ENCODE data around the gene RCBTB1.

Gene RCBTB1

DNA sequence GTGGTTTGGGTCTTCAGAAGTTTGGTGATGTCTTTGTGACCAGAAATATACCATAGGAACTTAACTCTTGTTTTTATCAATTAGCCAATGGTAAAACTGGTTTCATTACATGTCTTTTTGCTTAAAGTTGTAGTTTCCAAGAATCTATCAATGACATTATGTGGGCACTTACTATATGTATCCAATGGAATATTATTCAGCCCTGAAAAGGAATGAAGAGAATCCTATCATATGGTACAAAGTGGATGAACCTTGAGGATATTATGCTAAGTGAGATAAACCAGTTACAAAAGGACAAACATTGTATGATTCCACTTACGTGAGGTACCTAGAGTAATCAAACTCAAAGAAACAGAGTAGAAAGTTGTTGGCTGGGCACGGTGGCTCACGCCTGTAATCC, 26.4 kb downstream of the RCBTB1 start:
- DNase-seq (ENCODE audit: low read depth in 2 of 2), result no peak

DNA sequence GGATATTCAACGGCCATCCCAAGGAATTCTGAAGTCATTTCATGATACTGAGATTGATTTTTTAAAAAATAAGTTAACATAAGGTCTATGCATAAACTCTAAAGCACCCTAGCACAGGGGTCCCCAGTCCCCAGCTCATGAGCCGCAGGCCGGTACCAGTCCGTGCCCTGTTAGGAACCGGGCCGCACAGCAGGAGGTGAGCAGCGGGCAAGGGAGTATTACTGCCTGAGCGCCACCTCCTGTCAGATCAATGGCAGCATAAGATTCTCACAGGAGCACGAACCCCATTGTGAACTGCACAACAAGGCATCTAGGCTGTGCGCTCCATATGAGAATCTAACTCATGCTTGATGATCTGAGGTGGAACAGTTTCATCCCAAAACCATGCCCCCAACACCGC, 31.0 kb downstream of the RCBTB1 start:
- DNase-seq (ENCODE audit: low read depth in 2 of 2), result no peak

DNA sequence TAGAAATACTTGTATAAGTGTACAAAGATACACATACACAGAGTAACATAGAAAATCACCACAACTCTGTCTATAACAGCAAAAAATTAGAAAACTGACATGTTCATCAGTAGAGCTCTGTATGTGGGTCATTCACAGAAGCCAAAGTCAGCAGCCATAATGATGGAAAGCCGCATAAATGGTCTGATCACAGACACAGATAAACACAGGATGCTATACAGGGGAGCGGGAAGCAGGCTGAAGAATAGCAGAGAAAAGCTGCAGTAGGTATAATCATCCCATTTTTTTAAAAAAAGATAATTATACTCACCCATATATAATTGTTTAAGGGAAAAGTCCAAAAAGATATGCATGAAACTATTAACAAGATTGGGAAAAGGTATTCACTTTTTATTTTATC, 31.5 kb downstream of the RCBTB1 start:
- no peak for DNase-seq (ENCODE audit: low read depth in 2 of 2)

DNA sequence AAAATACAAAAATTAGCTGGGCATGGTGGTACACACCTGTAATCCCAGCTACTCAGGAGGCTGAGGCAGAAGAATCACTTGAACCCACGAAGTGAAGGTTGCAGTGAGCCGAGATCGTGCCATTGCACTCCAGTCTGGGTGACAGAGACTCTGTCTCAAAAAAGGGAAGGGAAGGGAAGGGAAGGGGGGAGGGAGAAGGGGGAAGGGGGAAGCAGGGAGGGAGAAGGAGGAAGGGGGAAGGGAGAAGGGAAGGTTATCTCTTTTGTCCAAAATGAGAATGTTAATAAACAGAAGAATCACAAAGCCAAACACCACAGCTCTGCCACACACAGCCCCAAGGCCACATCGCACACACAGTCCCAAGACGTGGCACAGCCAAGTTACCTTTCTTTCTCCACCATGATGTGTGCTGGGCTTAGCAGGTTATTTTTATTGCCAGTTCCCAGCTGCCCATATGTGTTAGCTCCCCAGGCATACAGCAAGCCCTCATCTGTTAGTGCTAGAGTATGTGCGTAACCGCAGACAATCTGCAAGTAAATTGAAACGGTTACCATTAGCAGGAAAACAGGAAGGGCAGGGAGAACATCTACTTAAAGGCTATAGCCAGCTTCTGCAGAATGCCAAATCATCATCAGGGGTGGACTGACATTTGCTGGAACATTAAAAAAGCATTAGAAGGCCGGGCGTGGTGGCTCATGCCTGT, 34.3 kb downstream of the RCBTB1 start:
- DNase-seq (ENCODE audit: low read depth in 2 of 2), result no peak

DNA sequence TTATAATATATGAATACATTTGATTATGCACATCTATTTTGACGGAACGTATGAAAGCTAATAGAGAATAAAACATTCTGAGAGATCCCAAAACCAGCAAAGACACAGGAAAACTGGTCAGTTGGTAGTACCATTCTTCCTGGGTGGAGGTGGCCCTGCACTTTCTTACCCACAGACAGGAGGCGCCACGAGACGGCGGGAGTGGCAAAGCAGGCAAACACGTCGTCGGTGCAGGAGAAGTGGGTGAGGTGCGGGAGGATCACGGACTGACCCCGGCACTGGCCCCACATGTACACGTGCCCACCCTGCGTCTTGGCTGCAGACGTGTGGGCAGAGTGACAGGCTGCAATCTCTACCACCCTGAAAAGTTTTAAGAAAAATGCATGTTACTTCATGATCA, 36.1 kb downstream of the RCBTB1 start:
- no peak for DNase-seq (ENCODE audit: low read depth in 2 of 2)

DNA sequence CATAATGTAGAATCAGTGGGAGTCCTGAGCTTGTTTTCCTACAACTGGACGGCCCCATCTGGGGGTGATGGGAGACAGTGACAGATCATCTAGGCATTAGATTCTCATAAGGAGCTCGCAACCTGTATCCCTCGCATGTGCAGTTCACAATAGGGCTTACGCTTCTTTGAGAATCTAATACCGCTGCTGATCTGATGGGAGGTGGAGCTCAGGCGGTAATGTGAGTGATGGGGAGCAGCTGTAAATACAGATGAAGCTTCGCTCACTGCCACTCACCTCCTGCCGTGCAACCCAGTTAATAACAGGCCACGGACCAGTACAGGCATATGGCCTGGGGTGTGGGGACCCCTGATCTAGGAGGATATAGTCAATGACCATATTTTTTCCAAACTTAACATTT, 38.8 kb downstream of the RCBTB1 start:
- DNase-seq (ENCODE audit: low read depth in 2 of 2), result no peak

DNA sequence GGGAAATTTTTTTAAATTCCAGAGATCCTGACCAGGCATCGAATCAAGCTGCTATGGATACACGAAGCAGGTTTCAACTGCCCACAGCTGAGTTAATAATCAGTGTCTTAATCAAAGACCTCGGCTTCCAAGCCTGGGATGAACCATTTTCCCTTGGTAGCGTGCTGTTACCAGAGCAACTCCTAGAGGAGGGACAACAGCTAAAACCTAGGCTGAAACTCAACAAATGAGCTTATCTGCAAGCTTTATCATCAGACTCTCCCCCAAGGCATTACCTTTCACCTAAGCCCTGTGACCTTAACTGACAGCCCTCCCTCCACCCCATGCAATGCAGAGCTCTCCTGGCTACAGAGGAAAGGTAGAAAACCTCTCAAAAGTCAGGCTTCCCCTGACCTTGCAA, 39.7 kb downstream of the RCBTB1 start:
- DNase-seq (ENCODE audit: low read depth in 2 of 2), result no peak

DNA sequence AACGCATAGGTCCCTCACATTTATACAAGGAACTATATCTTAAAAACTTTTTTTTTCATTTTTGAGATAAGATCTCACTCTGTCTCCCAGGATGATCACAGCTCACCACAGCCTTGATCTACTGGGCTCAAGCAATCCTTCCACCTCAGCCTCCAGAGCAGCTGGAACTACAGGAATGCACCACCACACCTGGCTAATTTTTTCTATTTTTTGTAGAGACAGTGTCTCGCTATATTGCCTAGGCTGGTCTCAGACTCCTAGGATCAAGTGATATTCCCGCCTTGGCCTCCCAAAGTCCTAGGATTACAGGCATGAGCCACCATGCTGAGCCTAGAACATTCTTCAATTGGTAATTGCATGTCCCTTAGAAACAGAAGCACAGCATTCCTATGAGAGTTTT, 41.7 kb downstream of the RCBTB1 start:
- no peak for DNase-seq (ENCODE audit: low read depth in 2 of 2)

DNA sequence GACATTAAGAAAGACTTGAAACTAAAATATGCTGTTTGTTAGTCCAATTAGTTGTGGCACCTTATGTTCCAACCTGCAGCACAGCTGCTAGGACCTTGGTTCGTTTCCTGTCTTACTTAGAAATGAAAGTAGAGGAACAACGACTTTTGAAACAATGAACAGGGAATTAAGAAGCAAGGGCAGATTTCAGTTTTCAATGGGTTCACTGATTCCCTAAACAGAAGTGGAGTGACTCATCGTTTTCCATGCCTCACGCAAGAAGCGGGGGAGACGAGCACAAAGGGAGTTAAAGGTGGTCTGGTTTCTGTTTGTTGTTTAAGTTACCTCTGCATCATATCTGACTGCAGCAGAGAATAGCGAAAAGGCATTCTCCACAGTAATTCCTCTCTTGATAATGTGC, 44.8 kb downstream of the RCBTB1 start:
- DNase-seq (ENCODE audit: low read depth in 2 of 2), result no peak

DNA sequence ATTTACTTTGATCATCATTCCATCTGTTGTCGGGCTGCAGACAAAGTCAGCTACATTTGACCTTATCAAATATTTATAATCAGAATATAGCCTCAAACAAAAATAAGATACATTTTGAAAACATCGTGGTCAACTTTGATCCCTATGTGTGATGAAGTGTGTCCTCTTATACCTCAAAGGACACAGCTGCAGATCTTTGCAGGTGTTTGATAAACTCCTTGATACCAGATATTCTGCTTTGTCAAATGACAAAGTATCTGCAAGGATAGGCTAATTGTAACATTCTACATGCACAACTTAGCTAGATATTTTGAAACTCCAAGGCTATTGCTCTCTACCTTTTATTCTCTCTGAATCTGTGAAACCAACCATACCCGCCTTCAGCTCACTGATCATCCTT, 45.6 kb downstream of the RCBTB1 start:
- DNase-seq (ENCODE audit: low read depth in 2 of 2), result no peak

DNA sequence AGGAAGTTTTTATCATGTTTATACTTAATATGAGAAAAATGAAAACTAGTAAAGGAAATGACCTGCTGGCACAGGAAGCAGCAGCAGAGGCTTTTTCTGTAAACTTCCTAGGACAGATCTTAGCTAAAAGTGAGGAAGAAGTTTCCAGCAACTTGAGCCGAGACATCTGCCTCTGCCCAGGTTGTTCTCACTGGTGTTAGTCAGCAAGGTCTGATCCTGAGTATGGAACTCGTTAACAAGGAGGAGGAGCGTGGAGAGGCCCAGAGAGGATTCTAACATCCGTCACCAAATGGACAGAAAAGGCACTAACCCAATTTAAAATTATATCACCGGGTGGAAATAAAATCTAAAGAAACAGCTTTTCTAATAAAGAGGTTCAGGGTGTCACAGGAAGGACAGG, 46.0 kb downstream of the RCBTB1 start:
- no peak for DNase-seq (ENCODE audit: low read depth in 2 of 2)

DNA sequence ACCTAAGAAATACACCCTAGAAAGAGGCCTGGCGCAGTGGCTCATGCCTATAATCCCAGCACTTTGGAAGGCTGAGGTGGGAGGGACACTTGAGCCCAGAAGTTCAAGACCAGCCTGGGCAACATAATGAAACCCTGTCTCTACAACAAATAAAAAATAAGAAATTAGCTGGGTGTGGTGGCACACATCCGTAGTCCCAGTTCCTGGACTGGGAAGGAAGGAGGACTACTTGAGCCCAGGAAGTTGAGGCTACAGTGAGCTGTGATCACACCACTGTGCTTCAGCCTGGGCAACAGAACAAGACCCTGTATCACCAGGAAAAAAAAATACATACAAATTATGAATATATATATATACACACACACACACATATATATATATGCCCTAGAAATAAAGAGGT, 47.0 kb downstream of the RCBTB1 start:
- no peak for DNase-seq (ENCODE audit: low read depth in 2 of 2)

DNA sequence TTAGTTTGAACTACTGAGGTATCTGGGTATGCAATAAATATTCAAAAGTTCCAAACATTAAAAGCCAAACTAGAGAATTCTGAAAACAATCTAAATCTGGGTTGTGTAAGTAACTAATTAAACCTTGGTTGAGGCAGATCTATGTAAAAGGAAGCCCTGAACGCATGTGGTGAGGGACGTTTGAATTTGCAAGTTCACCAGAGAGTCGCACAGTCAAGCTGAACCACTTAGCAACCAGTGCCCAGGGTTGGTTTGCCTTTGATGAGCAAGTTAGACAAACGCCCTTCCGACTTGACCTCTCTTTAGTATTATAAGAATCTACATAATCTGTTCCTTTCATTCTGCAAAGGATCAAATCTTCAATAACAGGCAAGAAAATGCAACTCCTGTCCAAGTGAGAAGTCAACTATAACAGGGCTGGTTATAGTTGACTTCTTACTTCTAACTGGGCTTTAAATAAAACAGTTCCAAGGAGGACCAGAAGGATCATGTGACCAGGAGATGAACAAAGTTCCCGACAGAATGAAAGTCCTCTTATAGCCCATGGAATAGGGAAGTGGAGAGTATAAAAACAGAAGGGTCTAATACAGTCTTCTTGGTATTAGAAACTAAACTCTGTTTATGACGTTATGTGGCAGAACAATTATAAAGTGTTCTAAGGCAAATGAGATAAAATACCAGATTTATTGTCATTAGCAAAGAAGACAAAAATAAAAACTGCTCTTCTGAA, 49.0 kb downstream of the RCBTB1 start:
- DNase-seq (ENCODE audit: low read depth in 2 of 2), result no peak

DNA sequence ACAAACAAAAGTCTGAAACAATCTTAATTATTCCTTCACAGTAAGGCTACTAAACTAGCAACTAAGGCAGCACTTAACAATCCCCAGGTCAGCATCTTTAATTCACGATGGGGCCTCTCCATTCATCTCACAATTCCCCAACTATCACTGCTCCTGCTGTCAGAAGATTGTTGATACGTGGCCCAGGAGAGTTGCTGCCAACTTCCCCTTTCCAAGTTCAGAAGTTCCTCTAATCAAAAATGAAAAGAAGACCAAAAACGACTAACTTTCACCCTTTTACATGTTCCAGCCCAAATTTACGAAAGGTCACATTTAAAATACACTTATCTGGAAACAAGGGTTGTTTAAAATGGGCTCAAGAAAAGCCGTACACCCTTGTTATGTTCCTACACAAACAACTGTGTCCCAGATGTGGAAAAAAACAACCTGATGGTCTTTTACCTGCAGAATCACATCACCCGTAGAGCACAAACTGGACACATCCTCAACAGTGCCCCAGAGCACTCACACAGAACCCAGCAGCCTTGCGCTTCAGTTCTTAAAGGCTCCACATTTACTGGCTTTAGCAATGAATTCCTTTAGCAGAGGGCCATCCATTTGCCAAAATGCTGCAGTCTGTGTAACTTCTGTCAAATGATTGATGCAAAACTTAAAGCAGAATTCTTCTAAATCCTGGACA, 51.6 kb downstream of the RCBTB1 start:
- no peak for DNase-seq (ENCODE audit: low read depth in 2 of 2)

DNA sequence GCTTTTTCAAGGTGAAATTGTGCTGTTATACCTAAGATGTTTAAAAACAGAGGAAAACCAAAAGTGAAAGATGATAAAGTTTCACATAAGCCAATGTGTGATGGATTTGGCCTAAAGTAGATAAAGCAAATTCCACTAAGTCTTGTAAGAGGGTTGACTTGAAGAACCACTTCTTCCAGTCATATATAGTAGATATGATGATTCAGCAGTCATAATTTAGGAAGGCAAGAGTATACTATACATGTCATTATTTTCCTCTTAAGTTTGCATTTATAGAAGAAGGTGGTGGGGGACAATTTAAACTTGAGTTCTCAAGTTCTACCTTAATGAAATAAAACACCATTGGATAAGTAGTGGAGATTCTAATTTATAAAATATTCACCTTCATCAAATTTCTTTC, 52.3 kb downstream of the RCBTB1 start:
- no peak for DNase-seq (ENCODE audit: low read depth in 2 of 2)

DNA sequence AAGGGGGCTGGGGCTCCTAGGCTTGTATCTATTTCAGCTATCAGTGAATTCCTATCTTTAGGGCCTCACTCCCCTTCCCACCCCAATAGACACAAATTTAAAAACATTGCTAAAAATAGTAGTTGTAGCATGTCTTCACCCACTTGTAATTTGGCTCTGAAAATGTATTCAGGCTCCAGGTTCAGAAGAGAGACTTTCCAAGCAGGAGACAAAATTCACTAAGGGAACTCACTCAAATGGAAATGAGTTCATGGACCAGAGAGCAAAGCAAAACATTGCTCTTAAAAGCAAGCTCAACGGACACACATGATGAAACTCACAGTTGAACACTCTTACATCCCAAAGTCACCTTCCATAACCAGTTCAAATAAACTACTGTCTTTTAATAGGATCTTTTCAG, 52.8 kb downstream of the RCBTB1 start:
- no peak for DNase-seq (ENCODE audit: low read depth in 2 of 2)

DNA sequence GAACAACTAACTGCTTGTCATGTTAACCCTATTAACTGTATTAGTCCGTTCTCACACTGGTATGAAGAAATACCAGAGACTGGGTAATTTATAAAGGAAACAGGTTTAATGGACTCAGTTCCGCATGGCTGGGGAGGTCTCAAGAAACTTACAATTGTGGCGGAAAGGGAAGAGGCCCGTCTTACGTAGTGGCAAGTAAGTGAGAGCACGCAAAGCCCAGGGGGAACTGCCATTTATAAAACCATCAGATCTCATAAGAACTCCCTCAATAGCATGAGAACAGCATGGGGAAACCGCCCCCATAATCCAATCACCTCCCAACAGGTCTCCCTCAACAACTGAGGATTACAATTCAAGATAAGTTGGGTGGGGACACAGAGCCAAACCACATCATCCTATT, 54.9 kb downstream of the RCBTB1 start:
- no peak for DNase-seq (ENCODE audit: low read depth in 2 of 2)

DNA sequence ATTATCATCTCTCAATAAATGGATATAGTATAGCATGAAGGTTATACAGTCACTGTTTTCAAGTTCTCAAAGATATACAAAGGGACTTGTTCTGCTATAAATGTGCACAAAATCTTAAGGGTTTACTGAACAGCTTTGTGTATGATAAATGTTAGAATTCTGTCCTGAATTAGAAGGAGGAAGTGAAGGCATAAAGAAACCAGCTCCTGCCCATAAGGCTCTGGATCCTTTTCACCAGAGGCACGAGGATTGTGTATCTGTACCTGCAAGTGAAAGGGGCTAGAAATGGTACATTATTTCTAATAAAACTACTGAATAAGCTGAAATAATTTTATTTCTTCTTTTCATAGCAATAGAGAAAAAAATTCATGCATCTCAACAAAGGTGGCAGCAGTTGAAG, 57.2 kb downstream of the RCBTB1 start:
- DNase-seq (ENCODE audit: low read depth in 2 of 2), result no peak

DNA sequence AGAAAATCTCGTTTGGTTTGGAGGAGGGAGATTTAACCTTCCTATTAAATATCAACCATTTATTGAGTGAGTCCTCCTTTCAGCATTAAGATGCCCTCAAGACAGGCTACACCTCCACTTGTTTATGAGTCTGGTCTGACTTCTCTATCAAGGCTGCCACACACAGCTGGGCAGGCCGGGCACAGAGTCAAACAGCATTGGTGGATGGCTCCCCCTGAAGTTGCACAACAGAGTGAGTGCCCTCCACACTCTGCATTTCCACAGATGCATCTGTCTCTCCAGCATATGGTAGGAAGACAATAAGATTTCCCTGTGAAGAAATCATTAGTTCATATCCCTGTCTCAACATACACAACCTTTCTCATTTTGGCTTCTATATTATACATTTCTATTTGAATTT, 58.2 kb downstream of the RCBTB1 start:
- DNase-seq (ENCODE audit: low read depth in 2 of 2), result no peak

DNA sequence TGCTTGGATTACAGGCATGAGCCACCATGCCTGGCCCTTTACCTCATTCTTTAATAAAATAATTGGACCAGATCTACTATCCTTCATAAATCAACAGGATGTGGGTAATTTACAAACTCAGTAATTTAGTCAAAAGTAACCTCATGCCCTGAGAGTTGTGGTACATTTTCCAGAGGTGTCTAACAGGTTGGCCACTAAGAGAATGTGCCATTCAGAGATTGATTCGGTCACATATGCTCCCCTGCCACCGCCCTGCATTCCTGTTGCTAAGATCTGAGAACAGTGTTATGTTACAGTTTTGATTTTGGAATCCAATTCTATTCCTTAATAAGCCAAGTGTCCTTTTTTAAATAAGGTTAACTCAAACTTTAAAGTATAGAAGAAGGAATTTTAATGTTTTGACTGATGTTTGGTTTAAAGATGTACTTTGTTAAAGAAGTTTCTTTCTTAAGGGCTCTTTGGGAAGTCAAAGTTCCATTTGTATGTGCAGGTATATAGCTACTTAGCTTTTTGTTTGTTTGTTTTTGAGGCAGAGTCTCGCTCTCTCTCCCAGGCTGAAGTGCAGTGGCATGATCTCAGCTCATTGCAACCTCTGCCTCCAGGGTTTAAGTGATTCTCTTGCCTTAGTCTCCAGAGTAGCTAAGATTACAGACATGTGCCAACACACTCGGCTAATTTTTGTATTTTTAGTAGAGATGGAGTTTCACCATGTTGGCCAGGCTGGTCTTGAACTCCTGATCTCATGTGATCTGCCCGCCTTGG, 60.4 kb downstream of the RCBTB1 start:
- DNase-seq (ENCODE audit: low read depth in 2 of 2), result no peak

DNA sequence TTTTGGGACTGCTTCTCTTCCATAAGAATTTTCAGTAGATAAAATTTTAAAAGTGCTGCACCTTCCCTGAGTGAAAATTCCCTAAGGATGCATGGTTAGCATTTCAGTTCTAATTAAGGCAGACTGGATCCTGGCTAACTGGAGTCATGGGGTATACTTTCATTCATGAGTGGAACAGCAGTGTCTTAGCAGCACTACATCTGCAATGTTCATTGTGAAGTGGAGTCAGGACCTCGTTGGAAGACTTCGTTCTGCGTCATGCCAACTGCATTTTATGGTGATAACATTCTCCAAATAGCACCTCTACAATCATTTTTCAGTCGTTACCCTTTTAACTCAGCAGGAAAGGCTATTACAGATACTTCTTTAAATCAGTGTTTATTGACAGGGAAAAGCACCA, 64.1 kb downstream of the RCBTB1 start:
- DNase-seq (ENCODE audit: low read depth in 2 of 2), result no peak

DNA sequence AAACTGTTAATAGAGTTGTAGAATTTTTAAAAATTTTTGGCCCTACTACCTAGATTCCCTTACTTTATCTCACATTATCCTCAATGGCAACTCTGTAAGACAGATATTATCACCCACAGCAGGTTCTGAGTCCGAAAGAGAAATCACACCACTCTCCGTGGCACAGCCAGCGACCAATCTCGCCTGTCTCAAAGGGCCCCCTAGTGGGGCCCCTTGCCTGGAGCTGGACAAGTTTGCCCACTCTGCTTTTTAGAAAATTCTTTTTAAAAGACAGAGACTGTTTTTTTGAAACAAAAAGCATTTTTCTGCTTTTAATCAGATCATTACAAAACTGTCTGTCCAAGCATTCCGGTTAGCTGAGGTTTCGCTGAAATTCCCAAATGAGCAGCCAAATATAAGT, 67.9 kb downstream of the RCBTB1 start:
- no peak for DNase-seq (ENCODE audit: low read depth in 2 of 2)

DNA sequence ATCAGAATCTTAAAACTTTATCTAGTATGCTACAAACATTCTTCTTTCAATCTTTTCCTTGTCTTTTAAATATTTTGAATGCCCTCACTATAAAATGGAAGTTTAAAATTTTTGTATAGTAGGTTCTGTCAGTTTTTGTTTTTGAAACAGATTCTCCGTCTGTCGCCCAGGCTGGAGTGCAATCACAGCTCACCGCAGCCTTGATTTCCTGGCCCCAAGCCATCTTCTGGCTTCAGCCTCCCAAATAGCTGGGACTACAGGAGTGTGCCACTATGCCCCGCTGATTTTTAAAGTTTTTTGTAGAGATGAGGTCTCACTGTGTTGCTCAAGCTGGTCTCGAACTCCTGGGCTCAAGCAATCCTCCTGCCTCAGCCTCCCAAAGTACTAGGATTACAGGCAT, 68.9 kb downstream of the RCBTB1 start:
- DNase-seq (ENCODE audit: low read depth in 2 of 2), result no peak
